HG02870 (cell line): ENCODE results near the gene LTBP1.

Source experiments
- ATAC-seq: cut with Tn5 transposase; IDR thresholded peaks from one replicate; pipeline ENCODE4 v1.9.1; 2021; ENCODE audit warnings: mild to moderate bottlenecking, moderate library complexity; ENCODE audit not compliant: unreplicated experiment

LTBP1 gene

GRCh38 chr2:33284287-33284686 lies 337.5 kb downstream of the LTBP1 start:
- ATAC-seq = no peak

GRCh38 chr2:33287507-33288005 lies 340.8 kb downstream of the LTBP1 start:
- ATAC-seq = no peak

- no peak for ATAC-seq
These were observed 341.3 kb downstream of the LTBP1 start for GRCh38 chr2:33288011-33288410.

- no peak for ATAC-seq
These were observed 343.2 kb downstream of the LTBP1 start for GRCh38 chr2:33289961-33290360.

GRCh38 chr2:33291278-33292013 lies 344.7 kb downstream of the LTBP1 start:
- ATAC-seq = no peak

- ATAC-seq = no peak
These were observed 345.3 kb downstream of the LTBP1 start for GRCh38 chr2:33292063-33292462.

- ATAC-seq = no peak
These were observed 346.3 kb downstream of the LTBP1 start for GRCh38 chr2:33292981-33293595.

GRCh38 chr2:33298233-33298632 lies 351.5 kb downstream of the LTBP1 start:
- no peak for ATAC-seq

- ATAC-seq = no peak
These were observed 354.6 kb downstream of the LTBP1 start for GRCh38 chr2:33301355-33301754.

GRCh38 chr2:33302348-33302747 lies 355.6 kb downstream of the LTBP1 start:
- no peak for ATAC-seq

GRCh38 chr2:33304032-33304864 lies 357.5 kb downstream of the LTBP1 start:
- no peak for ATAC-seq

- no peak for ATAC-seq
These were observed 361.0 kb downstream of the LTBP1 start for GRCh38 chr2:33307659-33308270.

- no peak for ATAC-seq
These were observed 365.6 kb downstream of the LTBP1 start for GRCh38 chr2:33312355-33312754.

- ATAC-seq = no peak
These were observed 366.3 kb downstream of the LTBP1 start for GRCh38 chr2:33313039-33313438.

GRCh38 chr2:33314541-33314940 lies 367.8 kb downstream of the LTBP1 start:
- no peak for ATAC-seq

GRCh38 chr2:33316328-33316727 lies 369.6 kb downstream of the LTBP1 start:
- ATAC-seq = no peak

GRCh38 chr2:33317369-33318007 lies 370.7 kb downstream of the LTBP1 start:
- no peak for ATAC-seq

- ATAC-seq = no peak
These were observed 371.7 kb downstream of the LTBP1 start for GRCh38 chr2:33318456-33318855.

GRCh38 chr2:33320573-33320972 lies 373.8 kb downstream of the LTBP1 start:
- ATAC-seq = no peak

GRCh38 chr2:33321236-33321771 lies 374.6 kb downstream of the LTBP1 start:
- ATAC-seq = peak; percentile 72
